Activated T-helper 9 cell treated with anti-CD3 and anti-CD28 coated beads, Interleukin-2, amount 50 U/mL, for 16 hours (primary cell): ENCODE data around the gene PLIN4.

Experiments used
- DNase-seq: peaks from one replicate; pipeline ENCODE4 v3.0.0-alpha.2; 2020; ENCODE audit warnings: low read depth

The PLIN4 gene

GRCh38 chr19:4524808-4525562 is 6.7 kb upstream of the PLIN4 start:
- DNase-seq, result peak; percentile 46

GRCh38 chr19:4523306-4524110 is 5.2 kb upstream of the PLIN4 start:
- DNase-seq, result peak; percentile 13

- no peak for DNase-seq
These were observed 4.2 kb upstream of the PLIN4 start for GRCh38 chr19:4522291-4523002.

DNA sequence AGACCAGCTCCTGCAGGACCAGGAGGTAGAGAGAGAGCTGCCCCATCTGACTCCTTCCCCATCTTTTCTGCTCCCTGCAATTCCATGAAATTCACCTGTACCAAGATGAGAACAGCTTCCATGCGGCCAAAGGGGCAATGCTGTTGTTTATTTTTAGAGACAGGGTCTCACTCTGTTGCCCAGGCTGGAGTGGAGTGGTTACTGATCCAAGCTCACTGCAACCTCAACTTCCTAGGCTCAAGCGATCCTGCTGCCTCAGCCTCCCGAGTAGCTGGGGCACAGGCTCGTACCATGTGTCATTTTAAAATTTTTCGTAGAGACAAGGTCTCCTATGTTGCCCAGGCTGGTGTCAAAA is 3.6 kb upstream of the PLIN4 start:
- no peak for DNase-seq

- no peak for DNase-seq
These were observed 3.0 kb upstream of the PLIN4 start for GRCh38 chr19:4521170-4521887.

GRCh38 chr19:4519521-4520277 is 1.4 kb upstream of the PLIN4 start:
- DNase-seq, result no peak

DNA sequence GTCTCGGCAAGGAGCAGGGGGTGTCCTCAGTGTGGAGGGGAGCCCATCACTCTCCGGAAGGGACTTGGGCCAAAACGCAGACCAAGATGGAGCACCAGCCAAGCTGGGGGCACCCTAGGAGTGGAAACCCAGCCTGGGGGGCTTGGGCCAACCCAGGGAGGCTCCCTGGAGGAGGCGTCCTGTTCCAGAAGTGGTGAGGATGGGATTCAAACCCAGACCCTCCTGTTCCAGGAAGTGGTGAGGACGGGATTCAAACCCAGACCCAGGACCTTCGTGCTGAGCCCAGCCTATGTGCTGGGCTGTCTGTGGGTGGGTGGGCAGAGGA is 848 bp upstream of the PLIN4 start:
- no peak for DNase-seq

GRCh38 chr19:4517451-4518057 is 732 bp downstream of the PLIN4 start:
- no peak for DNase-seq

GRCh38 chr19:4516939-4517300 is 1.4 kb downstream of the PLIN4 start:
- DNase-seq, result no peak

GRCh38 chr19:4516199-4516938 is 1.9 kb downstream of the PLIN4 start:
- DNase-seq, result no peak

DNA sequence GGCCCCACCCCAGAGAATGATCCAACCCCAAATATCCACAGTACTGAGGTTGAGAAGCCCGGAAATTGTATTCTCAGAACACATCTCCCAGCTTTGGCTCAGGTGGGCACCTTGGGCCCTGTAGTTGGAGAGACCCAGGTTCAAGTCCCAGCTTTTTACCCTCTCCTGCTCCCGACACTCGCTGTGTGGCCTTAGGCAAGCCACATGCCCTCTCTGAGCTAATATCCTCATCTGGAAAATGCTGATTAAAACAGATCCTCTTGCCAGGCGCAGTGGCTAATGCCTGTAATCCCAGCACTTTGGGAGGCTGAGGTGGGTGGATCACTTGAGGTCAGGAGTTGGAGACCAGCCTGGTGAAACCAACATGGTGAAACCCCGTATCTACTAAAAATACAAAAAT is 2.6 kb downstream of the PLIN4 start:
- DNase-seq, result no peak

DNA sequence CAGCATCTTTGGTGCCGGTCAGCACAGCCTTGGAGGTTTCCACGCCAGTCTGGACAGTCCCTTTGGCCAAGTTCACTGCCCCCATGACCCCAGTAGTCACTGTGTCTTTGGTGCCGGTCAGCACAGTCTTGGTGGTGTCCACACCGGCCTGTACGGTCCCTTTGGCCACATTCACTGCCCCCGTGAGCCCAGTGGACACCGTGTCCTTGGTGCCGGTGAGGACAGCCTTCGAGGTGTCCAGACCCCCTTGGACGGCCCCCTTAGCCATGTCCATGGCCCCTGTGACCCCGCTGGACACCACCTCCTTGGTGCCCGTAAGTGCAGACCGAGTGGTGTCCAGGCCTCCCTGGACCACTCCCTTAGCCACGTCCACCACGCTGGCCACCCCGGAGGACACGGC is 5.0 kb downstream of the PLIN4 start:
- no peak for DNase-seq

- no peak for DNase-seq
These were observed 6.2 kb downstream of the PLIN4 start for GRCh38 chr19:4512070-4512469.

DNA sequence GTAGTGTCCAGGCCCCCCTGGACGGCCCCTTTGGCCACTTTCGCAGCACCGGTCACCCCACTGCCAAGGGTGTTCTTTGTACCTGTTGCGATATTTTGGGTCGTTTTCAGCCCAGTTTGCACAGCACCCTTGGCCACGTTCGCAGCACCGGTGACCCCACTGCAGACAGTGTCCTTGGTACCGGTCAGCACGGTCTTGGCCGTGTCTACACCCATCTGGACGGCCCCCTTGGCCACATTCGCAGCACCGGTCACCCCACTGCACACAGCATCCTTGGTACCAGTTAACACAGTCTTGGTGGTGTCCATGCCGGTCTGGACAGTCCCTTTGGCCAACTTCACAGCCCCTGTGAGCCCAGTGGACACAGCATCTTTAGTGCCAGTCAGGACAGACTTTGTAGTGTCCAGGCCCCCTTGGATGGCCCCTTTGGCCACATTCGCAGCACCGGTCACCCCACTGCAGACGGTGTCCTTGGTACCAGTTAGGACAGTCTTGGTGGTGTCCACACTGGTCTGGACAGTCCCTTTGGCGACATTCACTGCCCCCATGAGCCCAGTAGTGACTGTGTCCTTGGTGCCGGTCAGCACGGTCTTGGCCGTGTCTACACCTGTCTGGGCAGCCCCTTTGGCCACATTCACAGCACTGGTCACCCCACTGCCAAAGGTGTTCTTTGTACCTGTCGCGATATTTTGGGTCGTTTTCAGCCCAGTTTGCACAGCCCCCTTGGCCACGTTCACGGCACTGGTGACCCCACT is 6.8 kb downstream of the PLIN4 start:
- DNase-seq, result no peak

DNA sequence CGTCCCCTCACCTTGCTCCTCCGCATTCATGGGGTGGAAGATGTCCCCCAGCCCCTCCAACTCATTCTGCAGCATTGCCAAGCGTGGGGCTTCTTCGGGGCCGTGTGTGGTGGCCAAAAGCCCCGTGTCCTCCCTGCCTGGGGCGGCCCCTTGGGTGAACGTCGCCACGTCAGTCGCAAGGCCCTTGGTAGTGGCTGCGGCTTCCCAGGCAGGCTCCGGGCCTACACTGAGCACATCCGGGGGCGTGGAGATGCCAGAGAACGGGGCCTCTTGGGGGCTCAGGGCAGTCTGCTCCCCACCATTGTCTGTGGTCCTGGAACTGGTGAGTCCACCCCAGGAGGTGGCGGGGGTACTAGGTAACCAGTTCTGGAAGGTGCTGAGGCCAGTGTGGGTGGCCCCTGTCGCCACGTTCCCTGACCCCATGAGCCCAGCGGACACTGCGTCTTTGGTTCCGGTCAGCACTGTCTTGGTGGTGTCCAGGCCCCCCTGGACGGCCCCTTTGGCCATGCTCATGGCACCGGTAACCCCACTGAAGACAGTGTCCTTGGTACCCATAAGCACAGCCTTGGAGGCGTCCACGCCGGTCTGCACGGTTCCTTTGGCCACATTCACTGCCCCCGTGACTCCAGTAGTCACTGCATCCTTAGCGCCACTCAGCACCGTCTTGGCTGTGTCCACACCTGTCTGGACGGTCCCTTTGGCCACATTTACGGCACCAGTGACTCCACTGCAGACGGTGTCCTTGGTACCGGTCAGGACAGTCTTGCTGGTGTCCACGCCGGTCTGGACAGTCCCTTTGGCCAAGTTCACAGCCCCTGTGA is 7.6 kb downstream of the PLIN4 start:
- DNase-seq, result no peak

DNA sequence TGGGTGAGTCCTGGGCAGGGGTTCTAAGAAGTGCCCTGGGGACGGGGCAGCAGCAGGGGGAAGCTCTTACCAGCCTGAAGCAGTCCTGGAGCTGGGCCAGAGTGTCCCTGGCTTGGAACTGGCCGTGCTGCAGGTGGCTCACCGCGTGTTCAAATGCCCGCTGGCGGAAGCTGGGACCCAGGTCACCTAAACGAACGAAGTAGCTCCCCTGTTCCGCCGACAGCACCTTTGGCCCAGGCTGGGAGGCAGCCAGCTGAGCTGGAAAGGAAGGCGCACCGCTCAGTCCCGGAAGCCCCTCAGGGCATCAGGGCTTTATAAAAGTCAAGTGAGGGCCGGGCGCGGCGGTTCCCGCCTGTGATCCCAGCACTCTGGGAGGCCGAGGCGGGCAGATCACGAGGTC is 9.6 kb downstream of the PLIN4 start:
- DNase-seq, result no peak

DNA sequence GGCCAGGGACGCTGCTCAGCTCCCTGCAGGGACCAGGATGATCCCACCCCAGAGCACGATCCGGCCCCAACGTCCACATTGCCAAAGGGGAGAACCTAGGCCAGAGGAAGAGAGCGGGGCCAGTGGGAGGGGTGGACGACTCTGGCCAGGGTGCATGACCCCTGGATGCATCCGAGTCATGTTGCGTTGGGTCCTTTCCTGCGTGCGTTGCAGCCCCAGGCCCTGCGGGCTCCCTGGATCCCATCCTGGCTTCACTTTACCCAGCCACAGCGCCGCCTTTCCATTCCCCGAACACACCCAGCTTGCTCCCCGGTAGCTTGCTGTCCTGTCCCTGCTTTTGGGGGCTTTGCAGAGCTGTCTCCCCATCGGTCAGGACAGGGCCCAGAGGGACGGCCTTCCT is 10.5 kb downstream of the PLIN4 start:
- DNase-seq, result no peak

DNA sequence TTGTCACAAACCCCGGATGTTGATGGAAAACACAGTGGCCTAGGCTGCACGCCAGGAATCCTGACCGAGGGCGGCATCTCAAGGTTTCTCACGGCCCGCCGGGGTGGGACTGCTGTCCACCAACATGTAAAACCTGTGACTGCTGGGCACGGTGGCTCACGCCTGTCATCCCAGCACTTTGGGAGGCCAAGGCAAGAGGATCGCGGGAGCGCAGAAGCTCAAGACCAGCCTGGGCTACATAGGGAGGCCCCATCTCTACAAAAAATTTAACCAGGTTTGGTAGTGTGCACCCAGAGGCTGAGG is 11.2 kb downstream of the PLIN4 start:
- no peak for DNase-seq

DNA sequence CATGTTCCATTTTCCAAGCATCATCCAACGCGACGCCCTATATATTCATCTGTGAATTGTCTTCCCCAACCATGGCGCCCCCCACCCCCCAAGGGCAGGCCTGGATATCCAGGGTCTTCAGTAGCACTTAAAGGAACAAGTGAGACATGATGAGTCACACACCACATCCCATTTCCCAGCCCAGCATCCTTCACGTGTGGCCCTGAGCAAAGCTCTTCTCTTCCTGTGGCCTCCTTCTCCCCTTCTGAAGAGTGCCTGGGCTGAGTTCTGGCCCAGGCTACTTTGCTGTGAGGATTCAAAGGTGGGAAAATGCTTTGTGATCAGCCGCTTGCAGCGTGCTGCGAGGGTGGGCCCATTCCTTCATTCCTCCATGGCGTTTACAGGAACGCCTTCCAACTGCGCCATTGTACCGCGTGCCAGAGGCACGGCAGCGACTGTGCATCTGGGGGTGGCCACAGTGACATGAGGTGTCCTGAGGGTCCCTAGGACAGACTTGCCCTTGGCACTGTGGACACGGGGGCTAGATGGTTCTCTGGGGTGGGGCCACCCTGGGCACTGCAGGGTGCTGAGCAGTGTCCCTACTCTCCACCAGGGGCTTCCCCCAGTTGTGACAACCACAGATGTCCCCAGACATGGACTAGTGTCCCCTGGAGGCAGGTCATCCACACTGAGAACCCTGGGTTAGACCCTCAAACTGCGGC is 11.7 kb downstream of the PLIN4 start:
- no peak for DNase-seq
